GM12872 (cell line): ENCODE measurements around the gene ENTPD3.

ENCODE experiments used
- CTCF ChIP-seq: IDR thresholded peaks from 3 replicates; pipeline ENCODE4 v1.5.1; 2011; ENCODE audit warnings: low read depth, mild to moderate bottlenecking, low read length, moderate library complexity; ENCODE audit not compliant: insufficient read depth

The ENTPD3 gene

GRCh38 chr3:40387001-40387894 lies at the start of gene ENTPD3:
Gene ENTPD3, plus strand, starts transcription at chr3:40387184. Its CDS starts 874 bp downstream, at chr3:40388058.
- no peak for TF ChIP-seq CTCF

GRCh38 chr3:40339871-40340270 lies 47.1 kb upstream of the ENTPD3 start:
- no peak for TF ChIP-seq CTCF

- no peak for TF ChIP-seq CTCF
Measured at GRCh38 chr3:40340541-40341170, 46.3 kb upstream of the ENTPD3 start.

GRCh38 chr3:40341671-40342070 lies 45.3 kb upstream of the ENTPD3 start:
- no peak for TF ChIP-seq CTCF

GRCh38 chr3:40350529-40350928 lies 36.5 kb upstream of the ENTPD3 start:
- no peak for TF ChIP-seq CTCF

- TF ChIP-seq CTCF, result no peak
Measured at GRCh38 chr3:40355410-40355809, 31.6 kb upstream of the ENTPD3 start.

- TF ChIP-seq CTCF, result no peak
Measured at GRCh38 chr3:40358454-40358853, 28.5 kb upstream of the ENTPD3 start.
